Right hindlimb (tissue), 1 donor: Measurements from ENCODE around the gene TDO2.
A peak's percentile ranks its signal among the peaks of the same experiment; 100 is the strongest.
"Not testable (repeated sequence)": the region's sequence is repeated elsewhere in the genome, so short reads cannot be mapped to it uniquely, and the experiment has no call there.

Source experiments
- DNase-seq: peaks from one replicate; pipeline ENCODE4 v3.0.0-alpha.2; 2018

The TDO2 gene

DNA sequence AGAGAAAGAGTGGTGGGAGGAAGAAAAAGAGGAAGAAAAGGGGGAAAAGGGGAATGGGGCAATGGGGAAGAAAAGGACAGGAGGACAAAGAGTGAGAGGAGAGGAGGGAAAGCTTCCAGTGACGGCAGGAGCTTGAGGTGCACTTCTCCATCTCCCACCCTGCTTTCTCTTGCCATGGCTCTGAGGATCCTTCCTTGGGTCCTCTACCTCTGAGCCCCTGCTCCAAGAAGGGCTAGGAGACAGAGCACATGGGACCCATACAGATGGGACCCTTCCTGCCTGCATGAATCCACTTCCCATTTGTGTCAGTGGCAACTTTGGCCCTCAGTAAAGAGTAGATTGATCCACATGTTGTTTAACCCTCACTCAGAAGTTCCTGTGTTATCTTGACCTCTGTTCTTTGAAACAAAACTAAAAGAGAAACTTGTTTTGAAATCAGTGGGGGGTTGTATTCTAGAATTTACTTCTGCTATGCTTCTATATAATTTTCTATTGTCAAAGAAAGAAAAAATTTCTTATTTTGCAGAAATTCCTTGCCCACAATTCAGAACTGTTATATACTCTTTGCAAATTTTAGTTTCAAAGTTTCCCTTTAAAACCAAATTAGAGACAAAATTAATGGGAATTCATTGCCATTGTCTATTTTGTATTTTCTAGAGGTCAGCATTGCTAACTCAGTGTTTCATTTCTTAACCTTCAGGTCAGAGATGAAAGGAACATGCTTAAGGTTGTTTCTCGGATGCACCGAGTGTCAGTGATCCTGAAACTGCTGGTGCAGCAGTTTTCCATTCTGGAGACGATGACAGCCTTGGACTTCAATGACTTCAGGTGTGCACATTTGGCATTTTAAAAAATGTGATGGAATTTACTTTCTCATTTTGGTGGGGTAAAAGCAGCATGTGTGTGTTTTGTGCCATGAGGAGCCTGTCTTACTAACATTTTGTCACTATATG lies 5.0 kb downstream of the TDO2 start:
- DNase-seq: no peak

DNA sequence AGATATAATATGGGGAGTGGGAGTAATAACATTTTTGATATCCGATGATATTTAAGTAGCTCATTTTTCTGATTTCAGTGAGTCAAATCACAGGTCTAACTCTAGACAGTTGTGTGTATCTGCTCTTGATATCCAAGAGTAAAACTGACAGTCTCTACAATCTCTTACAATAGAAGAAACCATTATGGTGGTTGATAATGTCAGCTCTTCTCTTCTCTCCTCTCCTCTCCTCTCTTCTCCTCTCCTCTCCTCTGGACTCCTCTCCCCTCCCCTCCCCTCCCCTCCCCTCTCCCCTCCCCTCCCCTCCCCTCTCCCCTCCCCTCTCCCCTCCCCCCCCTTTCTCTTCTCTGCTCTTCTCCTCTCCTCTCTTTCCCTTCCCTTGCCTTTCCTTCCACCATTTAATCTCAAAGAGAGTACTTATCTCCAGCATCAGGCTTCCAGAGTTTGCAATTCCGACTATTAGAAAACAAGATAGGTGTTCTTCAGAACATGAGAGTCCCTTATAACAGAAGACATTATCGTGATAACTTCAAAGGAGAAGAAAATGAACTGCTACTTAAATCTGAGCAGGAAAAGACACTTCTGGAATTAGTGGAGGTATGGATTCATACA lies 6.2 kb downstream of the TDO2 start:
- no peak for DNase-seq

DNA sequence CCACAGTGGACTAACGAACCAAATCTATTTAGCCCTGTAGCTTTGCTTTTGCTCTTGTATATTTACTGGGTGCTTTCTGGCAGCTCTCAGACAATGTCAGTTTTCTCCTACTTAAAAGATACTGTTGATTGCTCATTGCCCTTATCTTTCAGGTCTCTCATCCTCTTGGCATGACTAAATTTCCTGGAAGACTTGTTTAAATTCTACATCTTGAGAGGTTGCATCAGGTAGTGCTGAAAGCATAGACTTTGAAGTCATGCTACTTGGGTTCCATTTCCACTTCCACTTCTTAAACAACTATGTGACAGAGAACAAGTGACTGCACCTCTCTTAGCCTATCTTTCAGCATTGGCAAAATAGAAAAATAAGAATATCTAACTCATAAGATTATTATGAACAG lies 8.4 kb downstream of the TDO2 start:
- no peak for DNase-seq

DNA sequence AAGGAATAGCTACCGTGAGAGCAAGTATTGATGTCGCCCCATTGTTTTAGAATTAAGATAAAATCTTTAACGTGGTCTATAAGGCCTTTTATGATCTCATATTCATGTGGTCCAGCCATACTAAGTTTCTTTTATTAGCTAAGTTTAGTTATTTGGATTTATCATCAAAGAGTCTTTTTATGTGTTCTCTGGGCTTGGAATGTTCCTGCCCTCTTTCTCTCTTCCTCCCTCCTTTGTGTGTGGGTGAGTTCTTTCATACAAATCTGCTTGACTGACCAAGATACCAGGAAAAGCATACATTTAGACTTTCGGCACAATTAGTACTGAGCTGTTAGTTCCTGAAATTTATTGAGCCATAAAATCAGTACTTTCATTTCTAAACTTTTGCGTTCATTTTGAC lies 11.3 kb downstream of the TDO2 start:
- no peak for DNase-seq

DNA sequence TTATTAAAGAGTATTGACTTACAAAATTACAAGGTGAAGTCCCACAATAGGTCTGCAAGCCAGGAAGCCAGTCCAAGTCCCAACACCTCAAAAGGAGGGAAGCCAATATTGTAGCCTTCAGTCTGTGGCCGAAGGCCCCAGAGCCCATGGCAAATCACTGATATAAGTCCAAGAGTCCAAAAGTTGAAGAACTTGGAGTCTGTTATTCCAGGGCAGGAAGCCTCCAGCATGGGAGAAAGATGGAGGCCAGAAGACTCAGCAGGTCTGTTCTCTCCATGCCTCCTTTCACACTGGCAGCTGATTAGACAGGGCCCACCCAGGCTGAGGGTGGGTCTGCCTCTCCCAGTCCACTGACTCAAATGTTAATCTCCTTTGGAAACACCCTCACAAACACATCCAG lies 18.1 kb downstream of the TDO2 start:
- DNase-seq: no peak

DNA sequence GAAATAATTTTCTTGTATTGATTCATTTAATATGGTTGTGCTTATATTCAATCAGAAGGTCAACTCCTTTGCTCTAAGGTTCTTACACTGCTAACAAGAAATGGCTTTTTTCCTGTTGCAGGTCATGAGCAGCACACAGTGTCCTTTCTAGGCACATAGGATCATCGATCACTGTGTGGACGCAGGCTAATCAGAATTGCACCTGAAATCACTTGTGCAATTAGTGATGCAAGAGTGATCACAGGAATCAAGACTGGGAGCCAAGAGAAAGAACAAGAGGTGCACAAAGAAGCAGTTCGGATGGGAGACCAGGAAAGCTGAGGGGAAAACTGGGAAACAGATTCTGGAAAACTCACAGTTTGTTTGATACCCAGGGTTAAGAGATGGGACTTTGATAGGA lies 21.1 kb downstream of the TDO2 start:
- no peak for DNase-seq

DNA sequence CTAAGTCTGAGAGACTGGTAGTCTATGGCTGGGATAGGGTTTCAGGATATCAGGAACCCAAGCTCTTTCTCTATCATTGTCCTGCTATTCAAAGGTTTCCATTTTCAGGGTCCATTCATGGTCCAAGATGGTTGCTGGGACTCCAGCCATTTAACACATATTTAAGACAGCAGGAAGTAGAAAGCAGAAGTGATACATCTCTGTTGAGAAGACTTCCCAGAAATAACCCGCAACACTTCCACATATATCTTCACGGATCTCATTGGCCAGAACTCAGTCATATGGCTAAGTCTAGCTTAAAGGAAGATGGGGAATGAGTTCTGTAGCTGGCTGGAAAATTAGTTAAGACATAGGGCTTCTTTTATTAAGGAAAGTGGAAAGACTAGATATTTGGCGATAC lies 26.3 kb downstream of the TDO2 start:
- DNase-seq: no peak

DNA sequence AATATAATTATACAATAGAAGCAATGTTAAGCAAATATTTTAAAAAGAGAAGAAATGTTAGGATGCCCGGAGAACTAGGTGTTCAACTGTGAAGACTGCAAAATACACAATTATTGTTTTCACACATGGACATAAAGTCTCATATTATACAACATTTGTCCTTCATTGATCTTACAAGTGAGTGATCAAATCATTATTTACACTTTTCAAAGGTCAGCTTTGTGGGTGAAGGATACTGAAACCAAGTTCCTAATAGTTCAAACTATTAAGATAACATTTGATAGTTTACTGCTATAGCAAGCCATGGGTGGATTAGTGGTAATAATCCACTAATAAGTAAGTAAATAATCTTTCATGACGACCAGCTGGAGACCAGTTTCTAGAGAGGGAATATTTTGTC lies 26.8 kb downstream of the TDO2 start:
- DNase-seq: no peak

DNA sequence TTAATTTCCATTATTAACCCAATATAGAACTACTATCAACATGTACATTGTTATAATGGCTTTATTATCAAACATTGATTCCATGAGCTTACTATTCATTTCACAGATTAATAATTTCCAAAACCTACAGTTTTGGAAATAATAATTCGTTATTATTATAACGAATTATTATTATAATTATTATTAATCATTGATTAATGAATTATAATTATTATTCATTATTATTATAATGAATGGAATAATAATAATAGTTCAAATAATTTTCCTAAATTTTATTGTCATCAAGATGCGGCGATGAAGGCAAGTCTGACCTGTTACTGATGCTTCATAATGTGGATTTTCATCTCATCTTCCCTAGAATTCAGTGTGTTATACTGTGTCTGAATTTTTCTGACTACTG lies 28.1 kb downstream of the TDO2 start:
- no peak for DNase-seq

DNA sequence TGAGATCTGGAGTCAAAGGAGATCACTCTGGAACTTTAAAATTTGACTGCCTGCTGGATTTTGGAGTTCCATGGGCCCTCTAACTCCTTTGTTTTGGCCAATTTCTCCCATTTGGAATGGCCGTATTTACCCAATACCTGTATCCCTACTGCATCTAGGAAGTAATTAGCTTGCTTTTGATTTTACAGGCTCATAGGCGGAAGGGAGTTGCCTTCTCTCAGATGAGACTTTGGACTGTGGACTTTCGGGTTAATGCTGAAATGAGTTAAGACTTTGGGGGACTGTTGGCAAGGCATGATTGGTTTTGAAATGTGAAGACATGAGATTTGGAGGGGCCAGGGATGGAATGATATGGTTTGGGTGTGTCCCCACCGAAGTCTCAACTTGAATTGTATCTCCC lies 31.1 kb downstream of the TDO2 start:
- DNase-seq: not testable (repeated sequence)

DNA sequence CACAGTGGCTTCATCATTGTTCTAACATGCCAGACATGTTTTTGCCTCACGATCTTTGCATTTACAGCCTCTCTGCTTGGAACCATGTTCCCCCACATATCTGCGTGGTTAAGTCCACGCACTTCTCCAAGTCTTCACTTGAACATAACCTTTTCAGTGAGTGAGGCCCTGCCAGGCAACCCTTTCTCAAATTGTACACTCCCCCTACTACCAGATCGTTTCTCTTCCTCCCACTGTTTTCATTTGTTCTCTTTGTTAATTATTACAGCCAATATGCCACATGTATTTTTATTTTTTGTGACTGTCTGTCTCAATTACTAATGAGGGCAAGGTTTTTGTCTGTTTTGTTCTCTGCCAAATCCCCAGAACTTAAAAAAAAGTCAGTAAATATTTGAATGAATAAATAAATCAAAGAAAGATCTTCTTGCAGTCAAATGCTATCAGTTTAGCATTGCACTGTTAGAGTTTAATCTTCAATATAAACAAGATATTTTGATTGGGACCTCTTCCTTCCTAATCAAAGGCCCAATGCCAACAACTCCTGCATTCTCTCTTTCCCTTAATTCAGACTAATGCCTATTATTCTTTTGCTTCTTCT lies 32.0 kb downstream of the TDO2 start:
- DNase-seq: no peak

DNA sequence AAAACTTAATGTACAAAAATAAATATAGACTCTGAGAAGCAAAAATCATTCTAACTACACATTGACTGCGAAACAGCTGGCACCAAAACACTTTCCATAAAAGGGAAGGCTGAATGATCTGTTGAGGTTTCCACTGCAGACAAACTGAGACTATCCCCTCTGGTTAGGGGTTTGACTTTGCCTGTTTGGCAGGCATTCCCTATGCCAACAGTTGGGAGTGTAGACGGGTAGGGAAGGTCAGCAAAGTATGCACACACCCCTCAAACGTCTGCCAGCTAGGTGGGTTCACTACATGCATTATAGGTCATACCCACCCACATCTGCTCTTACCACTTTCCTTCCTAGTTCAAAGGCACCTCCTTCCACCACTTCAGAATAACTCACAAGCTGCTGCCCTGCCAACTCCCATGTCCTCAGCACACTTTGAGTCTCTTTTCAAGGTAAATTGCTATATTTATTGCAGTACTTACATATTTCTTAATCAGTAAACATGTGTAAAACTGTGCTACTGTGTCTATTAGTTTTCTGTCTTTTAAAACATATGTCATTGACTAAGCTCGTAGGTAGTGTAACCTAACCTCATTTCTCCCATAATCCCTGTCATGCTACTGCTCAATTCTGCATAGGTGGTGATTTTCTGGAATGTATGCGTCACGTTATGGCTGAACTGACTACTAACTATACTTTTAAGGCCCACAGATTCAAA lies 37.7 kb downstream of the TDO2 start:
- no peak for DNase-seq

DNA sequence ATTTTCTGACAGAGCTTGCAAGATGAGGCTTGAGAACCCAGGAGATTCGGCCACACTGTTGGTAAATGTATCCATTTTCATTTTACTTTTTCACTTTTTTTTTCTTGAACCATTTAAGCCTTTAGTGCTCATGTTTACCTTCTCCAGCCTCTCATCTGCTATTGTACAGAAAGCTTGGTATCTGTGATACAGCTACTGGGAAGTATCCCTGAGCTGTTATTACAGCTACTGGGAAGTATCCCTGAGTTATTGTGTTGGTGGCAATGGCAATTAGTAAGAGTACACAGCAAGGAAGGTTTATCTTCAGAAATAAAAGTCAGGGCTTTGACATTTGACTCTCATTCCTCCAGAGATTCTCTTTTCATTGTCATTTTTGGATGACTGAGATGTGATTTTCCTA lies 38.3 kb downstream of the TDO2 start:
- DNase-seq: no peak

DNA sequence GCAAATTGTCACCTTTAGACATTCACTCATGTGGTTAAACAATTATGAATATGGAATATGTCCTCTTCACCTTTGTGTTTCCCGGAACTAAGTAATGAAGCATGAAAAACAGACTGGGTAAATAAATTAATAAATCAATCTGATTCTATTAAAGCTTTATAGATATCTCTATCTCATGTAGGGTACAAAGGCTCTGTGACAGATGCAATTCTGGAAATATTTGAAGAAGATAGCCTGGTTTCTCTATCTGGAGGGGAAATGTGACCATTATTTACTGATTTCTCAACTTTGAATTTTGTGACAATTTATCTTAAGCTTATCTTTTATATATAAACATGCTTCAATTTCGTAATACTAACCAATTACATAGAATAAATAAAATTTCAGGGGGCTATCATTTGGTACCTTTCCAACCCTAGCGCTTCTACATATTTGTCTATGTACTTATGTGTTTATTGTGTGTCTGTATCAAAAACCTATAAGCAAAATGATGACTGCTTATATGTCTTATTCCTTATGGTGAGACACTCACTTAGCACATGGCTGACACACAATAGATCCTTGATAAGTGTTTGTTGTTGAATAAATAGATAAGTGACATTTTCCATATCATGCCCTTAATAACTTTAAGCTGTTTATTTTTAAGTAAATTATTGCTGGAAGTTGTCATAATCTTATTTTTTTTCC lies 40.3 kb downstream of the TDO2 start:
- DNase-seq: no peak

DNA sequence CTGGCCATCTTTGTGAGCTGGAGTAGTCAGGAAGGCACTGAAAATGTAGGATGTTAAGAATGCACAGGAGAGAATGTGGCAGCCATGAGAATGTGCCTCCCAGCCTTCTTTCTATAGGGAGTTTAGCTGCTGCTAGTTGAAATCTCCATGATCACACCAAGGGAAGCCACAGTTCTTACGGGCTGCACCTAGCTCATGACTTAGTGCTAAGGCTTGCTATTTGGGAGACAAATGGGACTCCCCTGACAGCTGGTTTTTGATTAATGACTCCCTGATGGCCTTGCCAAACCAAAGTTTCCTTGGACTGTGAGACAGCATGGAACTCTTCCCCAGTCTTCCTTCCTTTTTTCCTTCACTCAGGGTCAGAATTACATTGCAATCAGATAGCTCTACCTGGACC lies 41.0 kb downstream of the TDO2 start:
- DNase-seq: no peak

DNA sequence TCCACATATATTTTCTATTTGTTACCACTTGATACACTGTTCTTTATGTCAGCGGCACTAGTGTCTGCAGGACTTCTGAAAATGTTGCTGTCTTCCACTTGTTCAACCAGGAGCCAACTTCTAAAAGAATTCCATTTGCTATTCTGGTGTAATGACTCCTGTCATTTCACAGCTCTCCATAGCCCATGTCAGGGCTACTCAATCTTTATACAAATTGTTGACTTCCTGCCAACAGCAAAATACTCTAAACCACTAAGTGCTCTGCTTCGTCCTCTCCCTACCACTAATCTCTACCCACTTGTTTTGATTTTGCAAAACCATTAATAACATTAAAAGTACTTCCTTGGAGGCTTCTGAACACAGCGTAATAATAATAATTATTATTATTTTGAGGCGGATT lies 43.0 kb downstream of the TDO2 start:
- DNase-seq: no peak

DNA sequence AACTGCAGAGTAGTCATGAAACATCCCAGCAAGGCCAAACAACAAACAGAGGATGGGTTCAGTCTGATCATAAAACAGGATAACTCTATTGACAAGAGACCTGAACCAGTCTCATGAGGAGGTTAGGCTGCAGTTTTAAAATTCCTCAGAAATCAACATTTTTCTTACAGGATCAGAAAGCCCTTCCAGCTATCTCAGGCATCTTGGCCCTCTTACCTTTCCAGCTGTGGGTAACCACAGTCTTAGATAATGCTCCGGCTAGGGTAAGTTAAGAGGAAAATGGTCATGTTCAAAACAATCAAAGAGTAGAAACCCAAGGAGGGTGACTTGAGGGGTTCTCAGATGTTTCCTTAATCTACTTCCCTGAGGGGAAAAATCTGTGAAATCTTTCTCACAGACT lies 45.0 kb downstream of the TDO2 start:
- no peak for DNase-seq

DNA sequence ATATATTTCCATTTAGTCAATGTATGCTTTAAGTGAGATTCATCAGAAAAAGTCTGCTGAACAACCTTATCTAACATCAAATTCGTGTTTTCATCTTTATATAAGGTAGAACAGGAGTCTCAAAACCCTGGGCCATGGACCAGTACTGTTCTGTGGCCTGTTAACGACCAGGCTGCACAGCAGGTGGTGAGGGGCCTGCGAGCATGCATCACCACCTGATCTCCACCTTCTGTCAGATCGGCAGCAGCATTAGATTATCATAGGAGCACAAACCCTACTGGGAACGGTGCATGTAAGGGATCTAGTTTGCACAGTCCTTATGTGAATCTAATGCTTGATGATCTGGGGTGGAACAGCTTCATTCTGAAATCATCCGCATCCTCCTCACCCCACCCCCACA lies 47.0 kb downstream of the TDO2 start:
- no peak for DNase-seq

DNA sequence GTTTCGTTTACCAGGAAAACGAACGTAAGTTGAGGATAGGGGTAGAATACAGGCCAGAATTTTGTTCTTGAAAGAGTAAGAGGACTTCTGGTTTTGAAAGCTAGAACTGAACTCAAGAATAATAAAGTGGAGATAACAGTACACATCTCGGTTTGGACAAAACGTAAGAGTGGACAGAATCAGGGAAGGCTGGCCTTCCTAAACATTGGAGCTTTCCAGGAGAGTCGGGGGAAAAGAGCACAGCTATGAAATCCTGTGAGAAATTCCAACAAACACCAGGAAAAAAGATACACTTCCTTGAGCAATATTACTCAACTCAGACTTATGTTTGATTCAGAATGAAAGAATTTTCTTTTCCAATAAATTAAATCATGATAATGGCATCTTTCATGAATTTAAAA lies 49.0 kb downstream of the TDO2 start:
- DNase-seq: no peak

DNA sequence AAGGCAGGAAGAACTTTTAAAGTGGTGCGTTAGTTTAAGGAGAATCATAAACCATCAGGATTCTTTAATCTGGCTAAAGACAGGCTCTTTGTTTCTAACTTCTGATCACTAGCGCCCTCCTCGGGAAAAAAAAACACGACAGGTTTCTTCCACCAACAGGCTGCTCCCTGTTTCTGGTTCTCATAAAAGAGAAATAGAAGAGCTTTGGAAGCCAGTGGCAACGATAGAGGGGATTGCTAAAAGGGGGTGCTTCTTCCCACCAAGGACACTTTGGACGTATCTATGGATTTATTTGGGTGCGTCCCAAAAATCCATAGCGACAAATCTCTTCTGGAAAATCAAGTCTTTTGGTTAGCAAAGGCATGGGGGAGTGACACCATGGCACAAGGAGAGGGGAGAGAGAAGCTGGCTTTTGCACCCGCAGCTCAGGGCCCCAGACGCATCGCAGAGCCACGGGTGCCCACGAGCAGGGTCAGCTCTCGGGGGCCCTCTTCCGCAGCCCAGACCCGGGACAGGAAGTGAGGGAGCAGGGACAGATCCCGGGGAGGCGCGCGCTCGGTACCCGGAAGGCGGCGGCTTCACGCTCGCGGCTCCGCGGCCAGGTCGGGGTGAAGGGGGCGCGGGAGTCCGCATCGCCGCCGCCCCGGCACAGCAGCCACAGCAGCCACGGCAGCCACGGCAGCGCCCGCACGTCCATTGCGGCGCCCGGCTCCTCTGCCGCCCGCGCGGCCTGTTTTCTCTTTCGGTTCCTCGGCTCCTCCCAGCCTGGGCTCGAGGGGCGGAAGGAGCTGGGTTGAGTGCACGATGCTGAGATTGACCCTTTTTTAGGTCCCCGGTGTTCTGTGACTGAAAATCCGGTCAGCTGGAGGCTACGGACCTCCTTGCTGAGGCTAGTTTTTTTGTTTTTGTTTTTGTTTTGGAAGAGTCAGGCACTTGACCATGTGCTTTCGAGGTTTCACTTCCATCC lies 49.9 kb downstream of the TDO2 start, which contains the start of gene CTSO:
TSS of gene CTSO (minus strand) at position 716 of the 967 bp plus-strand sequence. CDS start at position 697, 19 bp downstream.
- peak; percentile 84 for DNase-seq

DNA sequence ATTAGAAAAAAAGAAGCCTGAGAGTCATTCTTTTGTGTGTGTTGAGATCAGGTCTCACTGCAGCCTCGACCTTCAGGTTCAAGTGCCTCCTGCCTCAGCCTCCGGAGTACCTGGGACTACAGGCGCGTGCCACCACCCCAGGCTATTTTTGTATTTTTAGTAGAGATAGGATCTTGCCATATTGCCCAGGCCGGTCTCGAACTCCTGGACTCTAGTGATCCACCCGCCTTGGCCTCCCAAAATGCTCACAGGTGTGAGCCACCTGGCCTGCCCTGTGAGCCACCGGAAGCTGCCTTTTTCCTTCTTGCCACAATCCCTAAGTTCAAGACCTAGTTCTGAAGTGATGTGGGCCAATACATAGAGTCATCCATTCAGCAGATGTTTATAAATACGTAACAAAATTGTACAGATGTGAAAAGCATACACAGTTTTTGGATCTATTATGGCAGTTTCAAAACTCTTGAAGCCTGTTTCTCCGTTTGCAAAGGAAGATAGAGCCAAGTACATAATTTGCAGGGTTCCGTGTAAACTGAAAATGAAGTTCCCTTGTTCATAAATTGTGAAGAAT lies 50.7 kb downstream of the TDO2 start:
- no peak for DNase-seq
